Measurements from ENCODE around the gene ACACA.
"Not testable (repeated sequence)": the region's sequence is repeated elsewhere in the genome, so short reads cannot be mapped to it uniquely, and the experiment has no call there.

The ACACA gene

DNA sequence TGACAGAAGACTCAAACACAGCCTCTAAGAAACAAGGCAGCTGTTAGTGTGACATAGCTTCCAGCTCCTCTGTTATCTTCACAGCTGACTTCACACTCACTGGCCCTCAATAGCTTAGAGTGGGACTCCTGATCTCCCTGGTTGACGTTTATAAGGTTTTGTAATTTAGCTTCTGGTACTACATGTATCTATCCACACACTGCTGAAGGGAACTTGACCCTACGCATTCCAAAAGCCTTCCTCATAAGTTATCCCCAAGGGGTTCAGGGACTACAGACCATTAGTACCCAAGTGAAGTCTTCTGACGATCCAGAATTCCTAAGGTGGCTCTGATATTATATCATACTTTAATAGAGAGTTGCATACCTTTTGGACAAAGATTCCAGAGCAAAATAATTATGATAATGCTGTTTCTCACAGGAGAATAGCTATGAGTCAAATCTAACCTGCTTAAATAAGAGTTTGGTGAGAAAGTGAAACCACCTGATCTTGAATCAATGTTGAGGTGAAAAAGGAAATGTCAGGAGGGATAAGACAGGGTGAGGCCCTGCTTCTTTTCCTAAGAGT is 14.5 kb downstream of the ACACA start:
- DNase-seq, result peak; percentile 75

DNA sequence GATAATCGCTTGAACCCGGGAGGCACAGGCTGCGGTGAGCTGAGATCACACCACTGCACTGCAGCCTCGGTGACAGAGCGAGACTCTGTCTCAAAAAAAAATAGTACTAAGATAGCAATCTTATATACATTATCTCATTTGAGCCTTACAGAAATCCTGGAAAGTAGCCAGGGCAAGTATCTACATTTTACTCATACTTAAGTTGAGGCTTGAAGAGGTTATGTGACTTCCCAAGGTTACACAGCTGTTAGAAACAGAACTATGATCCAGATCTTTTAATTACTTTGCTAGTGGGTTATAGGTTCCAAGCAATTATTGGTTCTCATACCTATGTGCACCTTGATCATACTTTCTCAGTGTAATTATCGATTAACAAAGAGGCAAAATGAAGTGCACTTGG is 15.5 kb downstream of the ACACA start:
- DNase-seq, result peak; percentile 42

- DNase-seq, result no peak
Observed at GRCh38 chr17:37389160-37389559, 17.5 kb downstream of the ACACA start.

- DNase-seq, result peak; percentile 35
Observed at GRCh38 chr17:37388266-37388665, 18.4 kb downstream of the ACACA start.

DNA sequence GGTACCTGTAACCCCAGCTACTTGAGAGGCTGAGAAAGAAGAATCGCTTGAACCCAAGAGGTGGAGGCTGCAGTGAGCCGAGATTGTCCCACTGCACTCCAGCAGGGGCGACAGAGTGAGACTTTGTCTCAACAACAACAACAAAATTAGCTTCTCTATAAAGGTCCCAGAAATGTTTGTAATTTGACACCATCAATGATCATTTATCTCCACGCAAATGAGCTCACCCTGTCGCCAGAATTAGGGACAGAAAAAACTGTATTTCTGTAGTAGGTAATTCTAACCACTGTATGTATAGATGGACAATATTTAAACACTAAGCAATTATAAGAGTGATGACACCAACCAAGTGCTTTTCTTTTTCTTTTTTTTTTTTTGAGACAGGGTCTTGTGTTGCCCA is 20.2 kb downstream of the ACACA start:
- DNase-seq, result no peak

DNA sequence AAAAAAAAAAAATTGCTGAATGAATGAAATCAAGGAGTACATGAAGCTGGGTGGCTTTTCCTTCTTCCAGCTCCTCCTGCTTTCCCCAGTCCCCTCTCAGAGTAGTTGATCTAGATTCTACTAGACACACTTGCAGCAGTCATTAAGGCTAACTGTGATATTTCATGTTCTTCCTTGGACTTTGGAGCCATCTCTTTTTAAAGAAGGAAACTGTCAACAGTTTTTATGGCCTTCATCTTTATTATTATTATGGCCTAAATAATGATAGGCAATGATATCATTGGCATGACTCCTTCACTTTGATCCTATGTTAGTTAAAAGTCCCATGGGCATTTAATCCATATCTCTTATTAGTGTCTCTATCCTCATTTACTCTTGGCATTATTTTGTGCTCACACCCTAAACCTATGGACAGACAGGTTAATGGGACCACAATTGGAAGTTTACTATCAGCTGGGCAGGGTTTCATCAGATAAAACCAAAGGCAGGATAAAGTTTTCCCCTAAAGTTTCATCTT is 21.1 kb downstream of the ACACA start:
- DNase-seq, result no peak

- no peak for DNase-seq
Observed at GRCh38 chr17:37384560-37385149, 22.0 kb downstream of the ACACA start.

GRCh38 chr17:37382056-37382455 is 24.6 kb downstream of the ACACA start:
- no peak for DNase-seq

- no peak for DNase-seq
Observed at GRCh38 chr17:37375706-37376105, 30.9 kb downstream of the ACACA start, which contains the start of gene C17orf78. TSS of gene C17orf78 (plus strand) at chr17:37375985. CDS start at chr17:37376093, 108 bp downstream.

- peak; percentile 80 for DNase-seq
Observed at GRCh38 chr17:37373530-37374159, 33.0 kb downstream of the ACACA start.

DNA sequence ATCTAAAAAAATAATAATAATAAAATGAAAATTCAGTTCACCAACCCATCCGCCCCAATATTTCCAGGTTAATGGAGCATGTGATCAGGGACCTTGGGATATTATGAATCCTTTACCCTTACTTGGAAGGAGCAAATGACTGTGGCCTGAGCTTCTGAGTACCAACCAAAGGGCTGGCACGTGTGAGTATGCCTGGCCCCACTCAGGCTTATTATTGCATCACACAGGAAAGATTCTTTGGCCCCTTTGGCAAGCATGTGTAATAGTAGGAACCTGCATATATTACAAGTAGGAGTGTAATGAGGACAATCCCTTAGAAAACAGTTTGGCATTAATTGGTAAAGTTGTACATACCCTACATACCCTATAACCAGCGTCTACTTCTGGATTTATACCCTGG is 38.1 kb downstream of the ACACA start:
- DNase-seq, result peak; percentile 21

DNA sequence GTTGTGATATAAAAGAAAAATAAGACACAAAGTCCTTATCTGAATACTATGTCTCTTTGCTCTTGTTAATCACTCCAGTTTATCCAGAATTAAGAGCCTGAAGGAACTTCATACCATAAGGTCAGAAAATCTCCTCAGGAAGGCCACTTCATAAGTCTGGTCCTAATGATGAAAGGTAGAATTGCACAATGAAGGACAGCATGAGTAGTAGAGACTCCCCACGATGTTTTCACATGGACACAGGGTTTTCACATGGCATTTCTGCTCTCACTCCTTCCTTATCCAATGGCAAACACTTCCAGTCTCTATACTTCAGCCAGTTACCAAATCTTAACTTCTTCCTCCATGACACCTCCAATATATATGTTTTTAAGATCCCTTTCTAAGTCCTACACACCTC is 41.0 kb downstream of the ACACA start:
- DNase-seq, result no peak

- no peak for DNase-seq
Observed at GRCh38 chr17:37361543-37361942, 45.1 kb downstream of the ACACA start.

DNA sequence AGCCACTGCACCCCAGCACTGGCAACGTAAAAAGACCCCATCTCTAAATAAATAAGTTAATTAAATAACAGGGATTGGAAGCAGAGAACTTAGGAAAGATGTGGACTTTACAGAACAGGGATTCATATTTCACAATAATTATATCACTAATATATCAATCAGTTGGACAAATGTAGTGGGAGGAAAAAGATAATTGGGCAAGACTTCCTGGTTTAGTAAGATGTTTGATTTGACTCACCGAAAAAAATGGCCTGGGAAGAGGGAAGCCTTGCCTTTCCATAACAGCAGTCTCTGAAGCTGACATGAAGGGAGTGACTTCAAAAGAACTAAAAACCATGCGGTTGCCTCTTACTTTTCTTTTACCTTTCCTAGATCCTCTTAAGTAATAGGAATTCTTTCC is 46.0 kb downstream of the ACACA start:
- no peak for DNase-seq

DNA sequence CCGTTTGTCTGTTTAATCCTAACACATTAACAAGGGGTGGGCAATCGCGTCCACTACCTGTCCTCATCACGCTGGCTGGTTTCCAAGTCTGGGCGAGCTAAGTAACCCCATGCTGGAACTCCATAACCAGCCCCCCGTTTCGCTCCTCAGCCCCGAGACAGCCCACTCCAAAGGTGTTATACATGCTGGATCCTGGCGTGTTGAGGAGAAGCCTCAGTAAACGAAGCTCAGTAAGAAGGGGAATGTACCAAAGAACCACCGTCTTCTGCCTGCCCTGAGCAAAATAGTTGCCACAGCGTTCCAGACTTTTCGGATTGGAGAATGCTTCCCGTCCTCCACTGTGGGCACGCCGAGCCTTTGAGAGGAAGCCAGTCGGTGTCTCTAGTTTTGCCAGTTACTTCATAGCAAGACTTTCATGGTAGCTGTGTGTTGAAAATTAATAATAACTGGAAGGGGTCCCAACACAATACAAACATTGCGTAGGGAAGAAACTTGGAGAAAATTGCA is 46.9 kb downstream of the ACACA start:
- DNase-seq, result no peak

DNA sequence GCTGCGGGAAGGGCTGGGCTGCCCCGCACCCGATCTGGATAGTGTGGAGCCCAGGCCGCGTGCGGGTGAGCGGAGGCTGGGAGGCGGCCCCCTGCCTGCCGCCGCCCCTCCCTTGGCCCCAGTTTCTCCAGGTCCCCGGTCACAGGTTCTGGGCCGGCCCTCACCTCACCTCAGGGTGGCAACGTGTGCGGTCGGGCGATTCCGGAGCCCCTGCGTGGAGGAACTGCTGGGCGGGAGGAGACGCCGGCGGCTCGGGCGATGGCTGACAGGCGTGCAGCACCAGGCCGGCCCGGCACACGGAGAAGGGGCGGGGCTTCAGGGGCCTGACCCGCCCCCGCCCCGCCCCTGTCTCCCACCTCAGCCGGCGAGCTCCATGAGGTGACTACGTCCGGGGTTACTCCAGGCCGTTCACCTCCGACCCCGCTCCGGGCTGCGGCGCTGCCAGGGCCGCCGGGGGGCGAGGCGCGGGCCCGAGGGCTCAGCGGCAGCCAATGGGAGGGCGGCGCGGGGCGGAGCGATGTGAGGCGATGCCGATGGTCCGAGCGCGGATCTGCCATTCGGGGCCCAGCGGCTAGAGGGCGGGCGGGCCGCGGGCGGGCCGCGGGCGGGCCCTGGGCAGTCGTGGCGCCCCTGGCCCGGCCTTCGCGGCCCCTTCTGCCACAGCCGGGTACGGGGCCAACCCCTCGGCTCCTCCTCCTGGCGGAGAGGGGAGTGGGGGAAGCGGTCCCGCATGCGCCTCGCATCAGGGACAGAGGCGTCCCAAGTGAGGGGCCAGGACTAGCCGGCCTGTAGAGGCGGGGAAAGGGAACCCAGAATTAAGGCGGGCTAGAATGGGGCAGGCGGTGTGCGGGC is 47.6 kb downstream of the ACACA start:
- DNase-seq, result peak; percentile 86

DNA sequence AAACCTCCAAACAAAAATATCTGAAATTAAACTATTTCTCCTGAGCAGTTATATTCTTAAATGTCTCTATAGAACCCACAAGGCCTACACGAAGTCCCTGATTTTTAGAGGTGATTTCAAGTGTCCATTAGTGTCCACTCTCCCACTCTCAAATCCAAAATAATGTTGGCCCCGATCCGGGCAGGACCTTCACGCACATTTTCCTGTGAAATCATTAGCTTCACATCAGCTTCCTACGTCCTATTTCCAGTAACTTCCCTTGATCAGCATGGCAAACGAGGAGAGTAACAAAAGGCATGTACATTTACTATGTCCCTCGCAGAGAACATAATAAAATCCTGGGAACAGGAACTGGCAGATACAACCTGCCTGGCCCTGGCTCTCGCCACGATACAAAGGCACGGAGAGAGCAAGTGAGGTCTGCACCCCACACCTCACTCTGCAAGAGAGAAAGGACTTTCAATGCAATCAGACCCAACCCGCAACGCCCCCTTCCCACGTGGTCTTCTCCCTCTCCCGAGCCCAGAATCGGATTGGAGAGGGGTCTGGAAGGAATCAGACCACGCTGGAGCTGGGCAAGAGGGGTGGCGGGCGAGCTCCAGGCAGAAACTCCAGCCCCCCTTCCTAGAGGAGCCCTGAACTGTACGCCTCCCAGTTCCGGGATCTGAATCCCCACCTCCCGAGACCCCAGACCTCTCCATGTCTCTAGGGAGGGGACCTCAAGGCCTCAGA is 48.4 kb downstream of the ACACA start:
- peak; percentile 48 for DNase-seq

GRCh38 chr17:37356796-37357569 is 49.7 kb downstream of the ACACA start:
- DNase-seq, result not testable (repeated sequence)

DNA sequence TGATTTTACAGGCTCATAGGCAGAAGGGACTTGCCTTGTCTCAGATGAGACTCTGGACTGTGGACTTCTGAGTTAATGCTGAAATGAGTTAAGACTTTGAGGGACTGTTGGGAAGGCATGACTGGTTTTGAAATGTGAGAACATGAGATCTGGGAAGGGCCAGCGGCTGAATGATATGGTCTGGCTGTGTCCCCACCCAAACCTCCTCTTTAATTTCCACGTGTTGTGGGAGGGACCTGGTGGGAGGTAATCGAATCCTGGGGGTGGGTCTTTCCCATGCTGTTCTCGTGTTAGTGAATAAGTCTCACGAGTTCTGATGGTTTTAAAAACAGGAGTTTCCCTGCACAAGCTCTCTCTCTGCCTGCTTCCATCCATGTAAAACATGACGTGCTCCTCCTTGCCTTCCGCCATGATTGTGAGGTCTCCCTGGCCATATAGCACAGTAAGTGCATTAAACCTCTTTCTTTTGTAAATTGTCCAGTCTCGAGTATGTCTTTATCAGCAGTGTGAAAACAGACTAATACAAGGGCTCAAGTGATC is 59.7 kb downstream of the ACACA start:
- not testable (repeated sequence) for DNase-seq

GRCh38 chr17:37344519-37344918 is 62.1 kb downstream of the ACACA start:
- DNase-seq, result no peak

DNA sequence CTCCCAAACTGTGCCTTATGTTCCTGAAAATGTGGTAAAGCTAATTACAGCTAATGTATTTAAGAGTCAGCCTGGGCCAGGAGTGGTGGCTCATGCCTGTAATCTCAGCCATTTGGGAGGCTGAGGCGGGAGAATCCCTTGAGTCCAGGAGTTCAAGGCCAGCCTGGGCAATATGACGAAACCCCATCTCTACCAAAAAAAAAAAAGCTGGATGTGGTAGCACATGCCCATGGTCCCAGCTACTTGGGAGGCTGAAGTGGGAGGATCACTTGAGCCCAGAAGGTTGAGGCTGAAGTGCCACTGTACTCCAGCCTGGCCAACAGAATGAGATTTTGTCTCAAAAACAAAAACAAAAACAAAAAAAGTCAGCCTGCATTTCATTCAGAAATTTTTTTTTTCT is 64.0 kb downstream of the ACACA start:
- DNase-seq, result no peak
